Stimulated activated naive CD8-positive, alpha-beta T cell treated with anti-CD3 and anti-CD28 coated beads, Interleukin-15, Interleukin-2, amounts not matched to agents 100 U/mL and 50 U/mL, for 24 hours (primary cell): ENCODE results near the gene NALCN.
A peak's percentile ranks its signal among the peaks of the same experiment; 100 is the strongest.
"Not testable (repeated sequence)": the region's sequence is repeated elsewhere in the genome, so short reads cannot be mapped to it uniquely, and the experiment has no call there.

Experiments
- ATAC-seq: fragments of 150-1000 bp; cut with Tn5 transposase; one replicate; pipeline ENCODE4 v1.10.0; 2021
- DNase-seq: peaks from one replicate; pipeline ENCODE4 v3.0.0; 2021

The NALCN gene

DNA sequence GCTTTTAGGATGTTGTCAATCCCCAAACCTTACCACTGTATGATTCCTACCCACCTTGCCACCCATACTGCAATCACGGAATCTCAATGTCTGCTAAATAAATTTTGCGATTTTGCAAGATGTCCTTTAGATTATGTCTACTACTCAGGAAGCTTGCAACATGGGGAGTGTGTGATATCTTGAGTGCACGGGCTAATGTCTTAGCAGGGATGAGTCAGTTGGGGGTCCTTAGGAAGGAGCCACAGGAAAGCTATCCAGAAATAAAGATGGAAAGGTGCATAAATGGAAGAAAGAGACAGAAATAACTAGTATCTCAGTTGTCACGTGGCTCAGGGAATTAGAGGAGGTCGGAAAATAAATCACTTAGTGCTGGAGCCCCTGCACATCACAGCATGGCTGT is 77.1 kb downstream of the NALCN start:
- no peak for DNase-seq
- no peak for ATAC-seq

DNA sequence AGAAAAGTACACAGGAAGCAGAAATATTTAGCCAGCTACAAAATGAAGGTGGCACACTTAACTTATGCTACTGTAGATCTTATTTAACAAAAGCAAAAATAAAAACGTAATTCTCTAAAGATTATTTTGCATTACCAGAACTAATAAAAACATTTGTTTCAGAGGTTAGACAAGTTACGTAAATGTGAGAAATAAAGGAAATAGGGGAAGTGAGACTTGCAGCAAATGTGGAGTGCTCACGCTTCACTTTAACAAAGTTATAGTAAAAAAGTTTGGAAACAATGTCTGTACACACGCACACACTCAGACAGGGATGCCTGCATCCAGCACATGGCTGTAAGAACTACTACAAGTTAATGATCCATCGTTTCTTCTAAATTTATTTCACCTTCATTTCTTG is 83.7 kb downstream of the NALCN start:
- ATAC-seq, result no peak

DNA sequence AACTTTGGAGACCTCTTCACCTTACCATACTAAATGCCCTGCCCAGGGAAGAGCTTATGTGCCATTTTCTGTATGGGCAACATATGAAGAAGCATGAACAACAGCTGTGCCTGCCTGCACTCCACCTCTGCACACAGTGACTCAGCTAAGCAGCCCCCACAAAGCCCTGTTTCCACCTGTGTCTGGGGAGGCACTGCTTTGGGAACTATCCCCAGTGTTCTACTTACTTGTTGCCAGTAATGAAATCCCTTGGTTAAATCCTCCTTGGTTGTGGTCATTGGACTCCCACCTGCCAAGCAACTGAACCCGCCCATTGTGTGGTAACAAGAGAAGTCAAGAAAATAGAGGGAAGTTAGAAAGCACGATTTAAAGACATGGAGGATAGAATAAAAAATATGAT is 84.6 kb downstream of the NALCN start:
- DNase-seq, result no peak
- no peak for ATAC-seq

More for the DNA sequence above, 83.7 kb downstream of the NALCN start:
- DNase-seq, result no peak

DNA sequence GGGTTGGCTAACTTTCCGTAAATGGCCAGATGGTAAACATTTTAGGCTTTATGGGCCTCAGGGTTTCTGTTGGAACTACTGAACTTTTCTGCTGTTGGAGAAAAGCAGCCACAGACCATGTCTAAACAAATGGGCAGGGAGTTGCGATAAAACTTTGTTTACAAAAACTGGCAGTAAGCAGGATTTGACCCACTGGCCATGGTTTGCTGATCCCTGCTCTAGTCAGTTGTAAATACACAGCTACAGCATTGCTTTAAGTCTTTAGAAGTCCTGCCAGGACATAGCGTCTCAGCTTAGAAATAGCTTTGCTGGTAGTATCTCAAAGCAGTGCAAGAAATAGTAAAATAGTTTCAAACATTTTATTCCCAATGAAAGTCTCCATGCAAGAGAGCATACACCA is 88.4 kb downstream of the NALCN start:
- no peak for DNase-seq
- no peak for ATAC-seq

DNA sequence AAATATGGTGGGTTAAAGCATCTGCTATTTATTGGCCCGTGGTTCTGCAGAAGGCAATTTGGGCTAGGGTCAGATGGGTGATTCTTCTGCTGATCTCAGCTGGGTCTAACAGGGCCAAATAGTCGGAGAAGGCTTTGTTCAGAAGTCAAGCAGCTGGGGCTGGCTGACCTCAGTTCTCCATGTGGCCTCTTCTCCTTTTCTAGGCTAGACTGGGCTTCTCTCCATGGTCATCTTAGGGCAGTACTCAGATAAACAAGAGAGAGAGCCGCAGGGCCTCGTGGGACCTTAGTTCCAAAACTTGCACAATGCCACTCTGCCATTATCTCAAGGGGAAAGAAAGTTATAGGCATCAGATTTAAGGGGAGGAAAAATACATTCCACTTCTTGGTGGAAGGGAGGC is 89.6 kb downstream of the NALCN start:
- DNase-seq, result no peak
- no peak for ATAC-seq

DNA sequence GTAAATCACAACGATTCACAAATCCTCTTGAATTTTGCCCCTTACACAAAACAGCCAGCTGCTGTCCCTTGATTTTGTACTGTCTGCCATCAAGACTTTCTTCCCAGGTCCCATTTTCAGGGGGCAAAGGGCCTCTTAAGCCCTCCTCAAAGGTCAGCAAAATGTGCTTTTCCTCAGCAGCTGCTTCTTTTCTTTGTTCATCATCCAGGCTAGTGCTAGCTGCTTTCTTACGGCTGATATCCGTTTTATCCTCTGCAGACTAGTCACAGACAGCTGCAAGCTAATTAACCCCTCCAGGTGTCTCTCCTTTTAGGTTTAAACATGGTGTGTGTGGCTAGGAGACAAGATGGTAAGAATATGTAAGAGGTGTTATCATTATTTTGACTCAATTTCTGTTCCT is 90.9 kb downstream of the NALCN start:
- DNase-seq, result no peak
- ATAC-seq, result no peak

DNA sequence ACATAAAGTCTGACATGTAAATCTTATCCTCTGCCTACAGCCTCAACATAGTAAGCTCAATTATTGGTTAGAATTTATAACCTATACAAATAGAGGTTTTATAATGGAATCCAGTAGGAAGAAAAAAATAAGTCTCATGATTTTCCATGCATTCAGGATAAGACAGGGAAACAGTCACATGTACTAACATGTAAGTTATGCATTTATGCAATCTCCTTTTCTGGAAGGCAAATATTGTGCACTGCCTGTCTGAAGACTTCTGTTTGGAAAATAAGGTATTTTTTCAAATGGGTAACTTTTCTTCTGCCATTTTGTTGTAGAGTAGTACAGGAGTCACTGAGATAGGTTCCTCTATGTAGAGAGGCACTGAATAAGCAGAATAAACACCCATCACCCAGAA is 92.7 kb downstream of the NALCN start:
- no peak for ATAC-seq

DNA sequence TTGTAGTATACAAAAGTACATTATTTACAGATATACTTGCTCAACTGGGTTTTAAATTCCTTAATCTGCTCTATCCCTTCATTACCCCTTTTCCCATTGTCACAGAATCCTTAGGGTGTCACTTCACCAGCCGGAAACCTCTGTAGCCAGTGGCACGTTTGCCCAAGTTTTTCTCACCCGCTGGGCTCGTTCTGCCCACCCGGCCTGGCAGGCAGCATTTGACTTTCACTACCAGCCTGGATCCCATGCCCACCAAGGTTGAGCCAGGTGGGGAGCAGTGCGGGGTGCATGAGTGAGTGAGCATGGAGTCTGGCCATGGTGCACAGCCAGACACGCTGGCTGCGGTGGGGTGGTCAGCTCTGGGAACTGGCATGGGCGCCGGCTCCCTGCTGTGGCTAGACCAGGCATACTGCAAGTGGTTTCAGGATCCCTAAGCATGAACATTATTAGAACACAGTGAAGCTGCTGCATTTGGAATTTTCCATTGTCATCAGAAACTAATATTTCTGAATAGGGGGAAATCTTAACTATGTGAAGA is 98.3 kb downstream of the NALCN start:
- DNase-seq (no peak), ATAC-seq (no peak)

More for the DNA sequence above, 92.7 kb downstream of the NALCN start:
- DNase-seq, result no peak

DNA sequence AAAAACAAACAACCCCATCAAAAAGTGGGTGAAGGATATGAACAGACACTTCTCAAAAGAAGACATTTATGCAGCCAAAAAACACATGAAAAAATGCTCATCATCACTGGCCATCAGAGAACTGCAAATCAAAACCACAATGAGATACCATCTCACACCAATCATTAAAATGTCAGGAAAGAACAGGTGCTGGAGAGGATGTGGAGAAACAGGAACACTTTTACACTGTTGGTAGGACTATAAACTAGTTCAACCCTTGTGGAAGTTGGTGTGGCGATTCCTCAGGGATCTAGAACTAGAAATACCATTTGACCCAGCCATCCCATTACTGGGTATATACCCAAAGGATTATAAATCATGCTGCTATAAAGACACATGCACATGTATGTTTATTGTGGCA is 102.8 kb downstream of the NALCN start:
- DNase-seq, ATAC-seq: not testable (repeated sequence)

DNA sequence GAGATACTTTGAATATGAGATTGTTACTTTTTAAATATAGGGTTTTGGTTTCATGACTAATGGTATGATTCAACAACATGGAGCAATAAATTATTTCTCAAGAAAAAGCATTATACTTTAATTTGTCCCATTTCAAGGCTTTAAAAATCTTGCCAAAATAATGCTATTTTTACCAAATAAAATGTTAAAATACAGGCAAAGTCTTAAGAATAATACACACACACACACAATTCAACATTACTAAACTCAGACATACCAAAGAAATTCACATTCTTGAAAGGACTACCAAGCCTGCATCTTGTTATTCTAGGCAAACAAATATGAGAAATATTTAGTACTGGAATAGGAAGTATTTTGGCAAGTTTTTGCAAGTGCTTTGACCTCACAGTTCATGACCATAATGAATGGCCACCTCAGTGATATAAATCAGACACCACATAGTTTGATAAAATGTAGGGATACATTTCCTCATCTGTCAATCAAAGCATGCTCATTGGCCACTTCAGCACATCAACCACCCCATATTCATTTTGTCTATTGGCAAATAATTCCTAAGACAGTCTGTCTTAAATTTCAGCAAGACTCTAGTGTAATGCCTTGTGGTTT is 107.2 kb downstream of the NALCN start:
- ATAC-seq (no peak), DNase-seq (no peak)

DNA sequence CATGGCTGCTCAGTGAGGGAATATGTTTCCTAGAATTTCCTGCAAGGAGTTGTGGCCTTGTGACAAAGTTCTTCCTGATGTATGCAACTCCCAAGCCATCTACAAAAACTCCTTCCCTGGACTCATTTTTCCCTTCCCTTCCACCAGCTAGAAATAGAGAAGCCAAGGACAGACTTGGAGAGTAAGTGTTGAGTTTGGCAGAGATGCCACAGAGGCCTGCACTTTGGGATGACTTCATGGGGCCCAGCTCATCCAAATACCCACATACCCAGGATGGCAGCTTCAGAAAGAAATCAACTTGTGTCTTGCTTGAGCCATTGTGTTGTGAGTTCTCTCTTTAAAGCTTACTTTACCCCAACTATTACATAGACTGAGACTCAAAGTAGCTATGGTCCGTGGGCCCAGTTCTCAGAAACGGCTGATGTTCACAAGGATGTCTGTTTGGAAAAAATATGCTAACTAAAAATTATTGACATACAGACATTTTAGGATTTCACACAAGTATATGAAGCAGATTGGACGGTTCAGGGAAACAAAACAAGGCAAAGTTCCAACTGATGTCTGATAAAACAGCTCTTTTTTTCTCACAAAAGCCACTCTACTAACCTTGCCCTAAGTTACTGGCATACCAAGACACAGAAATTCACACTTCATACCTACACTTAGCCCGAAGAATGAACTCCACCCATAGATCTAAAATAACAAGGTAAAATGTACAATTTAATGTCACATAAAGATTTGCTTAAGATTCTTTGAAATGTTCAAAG is 107.9 kb downstream of the NALCN start:
- ATAC-seq (no peak), DNase-seq (no peak)

DNA sequence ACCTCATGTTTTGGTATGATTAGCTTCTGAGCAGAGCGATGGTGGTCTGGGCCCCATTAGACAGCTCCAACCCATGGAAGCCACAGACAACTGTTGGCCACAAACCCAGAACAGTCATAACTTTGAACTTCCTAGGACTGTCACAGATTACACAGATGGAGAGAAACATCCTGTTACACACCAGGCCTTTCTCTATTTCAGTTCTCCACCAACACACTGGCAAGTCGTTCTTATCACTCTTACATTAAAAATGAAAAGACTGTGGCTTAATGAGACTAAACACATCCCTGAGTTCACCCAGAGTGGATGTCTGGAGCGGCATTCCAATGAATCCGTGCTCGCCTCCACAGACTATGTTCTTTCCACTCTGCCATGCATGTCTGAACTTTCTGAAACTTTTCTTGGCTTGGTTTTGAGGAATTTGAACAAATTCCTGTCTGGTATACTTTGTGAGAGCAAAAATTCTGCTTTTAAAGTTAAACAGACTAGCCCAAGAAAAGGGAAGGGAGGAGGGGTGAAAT is 109.1 kb downstream of the NALCN start:
- no peak for ATAC-seq
- DNase-seq, result no peak

DNA sequence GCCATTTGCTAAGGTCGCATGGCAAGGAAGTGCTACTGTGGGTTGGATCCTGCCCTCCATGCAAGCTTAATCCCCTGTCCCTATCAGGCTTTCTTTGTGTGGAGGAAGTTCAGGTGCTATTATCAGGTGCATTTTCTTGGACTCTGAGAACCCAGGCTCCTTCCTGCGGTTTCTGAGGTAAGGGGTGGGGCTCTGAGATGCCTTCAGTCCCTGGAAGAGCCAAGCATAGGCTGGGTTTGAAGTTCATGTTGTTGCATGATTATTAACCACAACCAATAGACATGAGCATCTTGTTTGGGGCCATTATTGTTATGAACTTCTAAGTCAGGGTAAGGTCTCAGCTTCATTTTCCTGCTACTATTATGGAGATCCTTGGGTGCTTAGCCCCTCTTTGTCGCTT is 109.5 kb downstream of the NALCN start:
- ATAC-seq (no peak), DNase-seq (no peak)

DNA sequence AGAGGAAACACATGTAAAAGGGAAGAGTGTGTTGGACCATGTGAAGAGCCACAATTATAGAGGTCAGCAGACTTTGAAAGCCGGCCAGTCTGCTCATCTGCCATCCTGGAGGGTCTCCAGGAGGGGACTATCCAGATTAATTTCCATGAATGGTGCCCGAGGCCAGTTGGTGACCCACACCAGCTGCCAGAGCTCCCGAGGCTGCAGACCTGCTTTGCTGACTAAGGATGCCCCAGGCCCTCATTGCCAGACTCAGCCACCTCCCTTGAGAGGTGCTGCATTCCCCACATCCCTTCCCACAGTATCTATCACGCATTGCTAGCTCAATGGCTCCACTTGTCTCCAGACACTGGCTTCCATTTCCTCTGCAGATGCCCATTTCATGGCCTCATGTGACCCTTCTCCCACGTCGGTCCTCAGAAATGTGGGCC is 110.3 kb downstream of the NALCN start:
- DNase-seq (no peak), ATAC-seq (no peak)

DNA sequence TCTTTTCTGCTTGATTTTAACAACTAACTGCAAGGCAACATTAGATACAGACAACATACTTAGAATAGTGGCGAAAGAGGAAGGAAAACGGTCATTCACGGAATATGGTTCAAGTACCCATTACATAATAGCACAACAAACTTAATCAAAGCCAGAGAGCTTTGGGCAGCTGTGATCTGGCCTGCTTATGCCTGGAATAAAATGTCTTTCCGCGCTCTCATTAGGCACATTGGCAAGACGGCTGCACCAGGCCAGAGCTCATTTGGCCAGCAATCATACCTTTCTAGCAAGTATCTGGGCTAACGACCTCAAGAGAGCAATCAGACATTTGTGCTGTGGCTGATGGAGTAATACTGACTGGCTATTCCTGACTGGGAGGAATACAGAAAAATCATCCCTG is 112.8 kb downstream of the NALCN start:
- DNase-seq (no peak), ATAC-seq (no peak)

DNA sequence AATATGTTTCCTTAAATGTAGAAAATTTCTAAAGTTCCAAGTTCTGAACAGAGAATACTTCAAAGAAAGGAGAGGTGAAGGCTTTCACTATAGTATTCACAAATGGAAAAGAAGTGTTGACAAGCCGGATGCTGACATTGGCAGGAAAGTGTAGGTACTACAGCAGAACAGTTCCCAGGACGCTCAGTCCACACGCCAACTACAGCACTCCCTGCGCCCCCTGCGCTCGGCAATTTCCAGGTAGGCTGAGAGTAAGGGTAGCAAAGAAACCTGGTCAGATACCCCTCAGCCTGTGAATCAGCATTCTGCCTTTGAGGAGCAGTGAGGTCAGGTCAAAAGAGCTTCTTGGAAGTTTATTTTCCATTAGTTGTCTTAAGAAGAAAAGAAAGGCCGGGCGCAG is 115.3 kb downstream of the NALCN start:
- ATAC-seq, result no peak

DNA sequence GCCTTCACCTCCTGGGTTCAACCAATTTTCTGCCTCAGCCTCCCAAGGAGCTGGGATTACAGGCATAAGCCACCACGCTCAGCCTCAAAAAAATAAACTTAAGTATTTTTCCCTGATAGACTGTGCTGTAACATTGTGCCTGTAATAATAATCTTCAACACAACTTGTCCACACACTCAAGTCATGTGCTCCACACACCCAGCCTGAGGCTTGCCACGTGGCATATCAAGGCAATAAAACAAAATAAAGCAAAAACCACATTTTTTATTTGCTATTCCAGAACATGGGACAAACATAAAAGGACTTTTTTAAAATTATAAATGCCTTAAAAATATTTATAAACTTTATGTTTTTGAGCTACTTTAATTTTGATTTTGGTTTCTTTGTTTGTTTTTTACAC is 115.8 kb downstream of the NALCN start:
- ATAC-seq (no peak), DNase-seq (no peak)

More for the DNA sequence above, 115.3 kb downstream of the NALCN start:
- no peak for DNase-seq

DNA sequence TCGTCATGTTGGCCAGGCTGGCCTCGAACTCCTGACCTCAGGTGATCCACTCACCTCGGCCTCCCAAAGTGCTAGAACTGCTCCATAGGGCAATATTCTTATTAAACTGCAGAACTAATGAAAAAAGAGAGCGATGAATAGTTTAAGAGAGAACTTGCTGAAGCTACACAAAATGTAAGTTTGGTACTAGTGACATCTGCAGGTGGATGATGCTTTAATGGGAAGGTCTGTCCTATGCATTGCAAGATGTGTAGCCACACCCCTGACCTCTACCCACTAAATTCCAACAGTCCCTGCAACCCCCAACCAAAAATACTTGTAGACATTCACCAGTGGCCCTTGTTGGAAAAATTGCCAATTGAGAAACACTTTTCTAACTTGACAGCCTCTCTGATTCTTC is 117.8 kb downstream of the NALCN start:
- DNase-seq (no peak), ATAC-seq (no peak)

DNA sequence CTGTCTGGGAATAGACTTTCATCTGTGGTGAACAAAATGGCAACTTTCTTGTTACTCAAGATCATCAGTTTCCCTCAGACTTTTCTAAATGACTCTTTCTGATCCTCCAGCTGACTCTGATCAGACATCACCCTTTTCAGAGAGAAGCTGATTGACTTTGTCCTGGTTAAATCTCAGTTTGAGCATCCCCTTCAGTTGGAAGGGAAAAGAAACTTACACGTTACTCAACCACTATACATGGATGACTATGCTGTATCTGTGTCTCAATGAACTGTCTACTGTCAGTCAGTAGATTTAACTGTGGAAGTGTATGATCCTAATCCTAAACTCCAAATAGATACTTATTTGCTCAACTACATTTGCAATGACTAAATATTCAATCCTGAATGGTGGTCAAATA is 118.5 kb downstream of the NALCN start:
- no peak for ATAC-seq
- no peak for DNase-seq

DNA sequence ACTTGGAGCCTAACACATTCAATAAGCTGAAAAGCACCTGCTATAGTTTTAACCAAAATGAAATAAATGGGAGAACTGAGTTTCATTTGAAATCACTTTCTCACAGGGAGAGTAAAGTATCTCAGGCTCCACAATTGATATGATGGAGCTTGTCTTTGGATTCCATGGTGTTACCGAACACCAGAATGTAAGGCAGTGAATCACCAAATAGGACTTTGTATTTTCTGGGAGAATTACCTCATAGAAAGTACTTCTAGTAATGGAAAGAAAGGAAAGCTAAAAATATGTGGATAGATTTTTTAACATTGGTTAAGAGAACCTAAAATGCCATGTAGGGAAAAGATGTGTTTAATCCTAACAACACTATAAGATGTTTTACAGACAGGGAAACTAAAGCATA is 123.6 kb downstream of the NALCN start:
- ATAC-seq (no peak), DNase-seq (no peak)

DNA sequence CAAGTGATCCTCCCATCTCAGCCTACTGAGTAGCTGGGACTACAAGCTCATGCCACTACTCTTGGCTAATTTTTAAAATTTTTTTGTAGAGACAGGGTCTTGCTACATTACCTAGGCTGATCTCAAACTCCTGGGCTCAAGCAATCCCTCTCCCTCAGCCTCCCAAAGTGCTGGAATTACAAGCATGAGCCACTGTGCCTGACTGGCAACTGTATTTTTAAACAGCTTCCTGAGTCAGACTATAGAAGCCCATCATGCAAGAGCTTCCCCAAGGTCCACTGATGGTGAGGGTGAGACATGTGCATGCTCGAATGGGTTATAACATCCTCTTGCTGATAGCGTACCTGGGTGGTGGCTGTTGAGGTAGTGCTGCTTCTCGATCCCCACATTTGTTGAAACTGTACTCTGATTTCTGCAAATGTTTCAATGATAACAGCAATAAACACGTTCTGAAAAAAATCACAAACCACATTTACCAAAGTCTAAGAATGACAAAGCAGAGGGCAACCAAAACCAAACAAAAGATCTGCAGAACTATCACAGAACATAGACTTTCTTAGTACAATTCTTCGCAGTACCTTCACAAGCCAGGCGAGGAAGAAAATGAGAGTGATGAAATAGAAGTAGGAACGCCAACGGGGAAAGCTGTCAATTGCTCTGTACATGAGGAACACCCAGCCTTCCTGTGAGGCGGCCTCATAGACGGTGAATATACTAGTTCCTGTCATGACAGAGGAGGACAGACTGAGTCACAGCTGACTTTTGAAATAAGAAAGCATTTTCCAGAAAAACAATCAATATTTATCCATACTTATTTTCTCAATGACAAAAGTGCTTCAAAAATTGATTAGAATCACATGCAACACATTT is 124.4 kb downstream of the NALCN start:
- no peak for ATAC-seq
- DNase-seq, result no peak

DNA sequence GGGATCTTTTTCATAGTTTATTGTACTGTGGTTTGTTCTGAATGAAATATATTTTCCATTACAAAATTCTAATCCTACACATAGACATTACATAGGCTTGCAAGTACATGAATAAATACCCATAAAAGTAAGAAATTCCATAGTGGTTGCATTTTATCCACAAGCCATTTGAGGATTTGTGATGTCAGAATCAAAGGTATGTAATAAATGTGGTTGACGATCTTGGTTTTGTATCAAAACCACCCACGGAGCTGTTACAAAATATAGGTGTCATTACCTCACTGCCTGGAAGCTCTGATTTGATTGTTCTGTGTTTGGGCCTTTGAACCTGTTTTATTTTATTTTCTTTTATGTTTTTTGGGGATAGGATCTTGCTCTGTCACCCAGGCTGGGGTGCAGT is 125.1 kb downstream of the NALCN start:
- DNase-seq, result no peak
- ATAC-seq, result no peak

DNA sequence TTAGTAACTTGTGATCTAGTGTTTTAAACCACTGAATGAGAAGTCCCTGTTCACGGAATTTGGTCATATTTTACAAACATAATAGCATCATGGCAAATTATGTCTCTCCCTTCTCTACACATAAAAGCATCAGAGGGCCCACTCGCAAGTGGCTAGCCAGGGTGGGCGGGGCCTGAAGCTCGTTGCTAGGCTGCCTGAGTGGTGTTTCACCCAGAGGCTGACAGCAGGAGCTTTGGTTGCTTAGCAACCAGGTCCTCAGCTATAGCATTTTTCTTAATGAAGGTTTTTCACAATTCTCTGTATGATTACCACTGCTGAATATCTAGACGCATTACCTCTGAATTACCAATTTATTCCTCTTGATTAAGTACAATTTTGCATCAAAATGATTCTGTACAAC is 126.5 kb downstream of the NALCN start:
- no peak for ATAC-seq

More for the DNA sequence above, 126.5 kb downstream of the NALCN start:
- peak; percentile 4 for DNase-seq
